ENCODE results near the gene SSH2.
"Not testable (repeated sequence)": the region's sequence is repeated elsewhere in the genome, so short reads cannot be mapped to it uniquely, and the experiment has no call there.

SSH2 gene, protein sequence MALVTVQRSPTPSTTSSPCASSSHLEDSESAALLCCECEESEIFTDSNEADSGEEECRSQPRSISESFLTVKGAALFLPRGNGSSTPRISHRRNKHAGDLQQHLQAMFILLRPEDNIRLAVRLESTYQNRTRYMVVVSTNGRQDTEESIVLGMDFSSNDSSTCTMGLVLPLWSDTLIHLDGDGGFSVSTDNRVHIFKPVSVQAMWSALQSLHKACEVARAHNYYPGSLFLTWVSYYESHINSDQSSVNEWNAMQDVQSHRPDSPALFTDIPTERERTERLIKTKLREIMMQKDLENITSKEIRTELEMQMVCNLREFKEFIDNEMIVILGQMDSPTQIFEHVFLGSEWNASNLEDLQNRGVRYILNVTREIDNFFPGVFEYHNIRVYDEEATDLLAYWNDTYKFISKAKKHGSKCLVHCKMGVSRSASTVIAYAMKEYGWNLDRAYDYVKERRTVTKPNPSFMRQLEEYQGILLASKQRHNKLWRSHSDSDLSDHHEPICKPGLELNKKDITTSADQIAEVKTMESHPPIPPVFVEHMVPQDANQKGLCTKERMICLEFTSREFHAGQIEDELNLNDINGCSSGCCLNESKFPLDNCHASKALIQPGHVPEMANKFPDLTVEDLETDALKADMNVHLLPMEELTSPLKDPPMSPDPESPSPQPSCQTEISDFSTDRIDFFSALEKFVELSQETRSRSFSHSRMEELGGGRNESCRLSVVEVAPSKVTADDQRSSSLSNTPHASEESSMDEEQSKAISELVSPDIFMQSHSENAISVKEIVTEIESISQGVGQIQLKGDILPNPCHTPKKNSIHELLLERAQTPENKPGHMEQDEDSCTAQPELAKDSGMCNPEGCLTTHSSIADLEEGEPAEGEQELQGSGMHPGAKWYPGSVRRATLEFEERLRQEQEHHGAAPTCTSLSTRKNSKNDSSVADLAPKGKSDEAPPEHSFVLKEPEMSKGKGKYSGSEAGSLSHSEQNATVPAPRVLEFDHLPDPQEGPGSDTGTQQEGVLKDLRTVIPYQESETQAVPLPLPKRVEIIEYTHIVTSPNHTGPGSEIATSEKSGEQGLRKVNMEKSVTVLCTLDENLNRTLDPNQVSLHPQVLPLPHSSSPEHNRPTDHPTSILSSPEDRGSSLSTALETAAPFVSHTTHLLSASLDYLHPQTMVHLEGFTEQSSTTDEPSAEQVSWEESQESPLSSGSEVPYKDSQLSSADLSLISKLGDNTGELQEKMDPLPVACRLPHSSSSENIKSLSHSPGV (N-terminal part only)

DNA sequence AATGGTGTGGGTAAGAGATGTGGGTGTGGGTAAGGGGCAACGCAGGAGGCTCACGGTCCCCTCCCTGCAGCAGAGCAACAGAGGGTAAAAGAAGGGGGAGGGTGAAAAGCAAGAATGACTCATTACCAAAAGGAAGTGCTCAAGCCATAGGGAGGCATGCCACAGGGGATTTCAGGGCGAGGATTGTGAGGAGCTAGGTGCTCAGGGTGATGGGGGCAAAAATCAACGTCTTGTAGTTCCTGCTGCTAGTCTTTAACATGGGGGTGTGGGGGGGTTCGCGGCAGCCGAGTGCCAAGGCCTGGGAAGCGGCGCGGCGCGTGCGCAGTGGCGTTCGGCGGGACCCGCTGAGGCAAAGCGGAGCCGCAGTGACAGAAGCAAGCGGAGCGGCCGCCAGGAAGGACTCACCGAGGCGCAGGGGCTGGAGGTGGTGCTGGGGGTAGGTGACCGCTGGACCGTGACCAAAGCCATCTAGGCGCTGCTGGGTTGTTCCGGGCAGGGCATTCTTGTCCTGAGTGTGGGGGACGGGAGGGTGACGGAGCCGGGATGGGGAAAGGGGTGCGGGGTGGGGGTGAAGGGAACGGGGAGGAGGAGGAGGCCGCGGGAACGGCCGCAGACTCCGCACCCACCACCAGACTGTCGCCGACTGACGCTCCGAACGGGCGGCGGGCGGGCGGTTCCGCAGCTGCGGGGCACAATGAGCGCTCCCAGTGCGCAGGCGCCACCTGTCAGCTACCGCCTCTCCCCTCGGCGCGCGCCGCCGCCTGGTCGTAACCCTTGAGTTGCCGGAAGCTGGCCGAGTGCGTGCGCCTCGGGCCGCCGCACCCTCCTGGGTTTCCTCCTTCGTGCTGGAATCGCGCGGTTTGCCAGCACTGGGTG lies at the start of gene SSH2:
Gene SSH2, minus strand, starts transcription at position 696 of the 876 bp plus-strand sequence. Its CDS starts 228 bp downstream, at position 468.
- no peak for DNase-seq (ENCODE audit: low read depth)

DNA sequence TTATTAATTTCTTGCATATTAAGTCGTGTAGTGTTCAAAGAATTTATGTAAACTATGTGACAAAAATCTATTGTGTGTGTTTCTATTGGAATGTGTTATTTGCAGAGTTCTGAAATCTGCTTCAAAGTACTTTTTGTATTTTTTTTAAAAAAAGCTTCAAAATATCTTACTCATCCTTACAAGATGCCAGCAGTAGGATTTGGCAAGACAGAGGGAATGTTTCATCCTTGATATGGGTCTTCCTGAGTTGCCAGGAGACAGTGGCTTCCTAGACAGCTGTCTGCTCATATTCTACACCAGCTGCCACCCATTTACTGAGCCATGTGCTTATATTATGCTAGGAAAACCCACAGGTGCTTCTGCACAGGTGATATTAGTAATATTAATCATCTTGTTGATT lies 47.8 kb upstream of the SSH2 start:
- DNase-seq (ENCODE audit: low read depth), result peak; percentile 34

DNA sequence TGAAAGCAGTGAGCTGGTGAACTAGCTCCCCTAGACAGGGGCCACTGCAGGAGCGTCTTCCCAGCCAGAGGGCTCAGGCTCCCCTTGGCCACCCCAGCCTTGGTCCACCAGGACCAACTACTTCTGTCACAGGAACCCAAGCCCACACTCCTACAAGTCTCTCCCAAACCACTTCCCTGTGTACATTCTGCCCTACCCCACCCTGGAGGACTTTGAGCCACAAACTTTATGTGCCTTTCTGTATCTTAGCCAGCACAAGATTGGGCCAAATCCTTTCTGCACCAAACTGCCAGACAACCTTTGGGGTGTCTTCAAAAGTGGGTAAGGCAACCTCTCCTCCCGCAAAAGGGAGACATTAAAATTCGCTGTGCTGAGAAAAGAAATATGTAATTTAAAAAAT lies 43.0 kb upstream of the SSH2 start:
- DNase-seq (ENCODE audit: low read depth), result no peak

GRCh38 chr17:29972277-29972676 lies 42.2 kb upstream of the SSH2 start:
- DNase-seq (ENCODE audit: low read depth), result no peak

DNA sequence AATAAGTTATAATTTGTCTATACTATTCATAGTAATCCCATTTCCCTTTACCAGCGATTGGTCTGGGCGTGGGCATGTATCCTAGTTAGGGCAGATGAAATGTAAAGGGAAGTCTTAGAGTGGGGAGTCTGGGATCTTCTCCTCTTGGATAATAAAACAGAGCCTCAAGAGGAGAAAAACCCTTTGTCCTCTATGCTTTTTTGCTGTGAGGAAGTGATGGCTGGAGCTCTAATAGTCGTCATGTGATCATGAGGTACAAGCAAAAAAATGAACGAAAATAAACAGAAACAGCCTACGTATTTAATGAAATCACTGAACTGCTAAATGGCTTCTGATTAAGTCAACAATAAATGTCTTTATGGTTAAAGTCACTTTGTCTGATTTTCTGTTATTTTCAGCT lies 38.2 kb upstream of the SSH2 start:
- DNase-seq (ENCODE audit: low read depth), result no peak

GRCh38 chr17:29962656-29963055 lies 32.6 kb upstream of the SSH2 start:
- DNase-seq (ENCODE audit: low read depth), result no peak

DNA sequence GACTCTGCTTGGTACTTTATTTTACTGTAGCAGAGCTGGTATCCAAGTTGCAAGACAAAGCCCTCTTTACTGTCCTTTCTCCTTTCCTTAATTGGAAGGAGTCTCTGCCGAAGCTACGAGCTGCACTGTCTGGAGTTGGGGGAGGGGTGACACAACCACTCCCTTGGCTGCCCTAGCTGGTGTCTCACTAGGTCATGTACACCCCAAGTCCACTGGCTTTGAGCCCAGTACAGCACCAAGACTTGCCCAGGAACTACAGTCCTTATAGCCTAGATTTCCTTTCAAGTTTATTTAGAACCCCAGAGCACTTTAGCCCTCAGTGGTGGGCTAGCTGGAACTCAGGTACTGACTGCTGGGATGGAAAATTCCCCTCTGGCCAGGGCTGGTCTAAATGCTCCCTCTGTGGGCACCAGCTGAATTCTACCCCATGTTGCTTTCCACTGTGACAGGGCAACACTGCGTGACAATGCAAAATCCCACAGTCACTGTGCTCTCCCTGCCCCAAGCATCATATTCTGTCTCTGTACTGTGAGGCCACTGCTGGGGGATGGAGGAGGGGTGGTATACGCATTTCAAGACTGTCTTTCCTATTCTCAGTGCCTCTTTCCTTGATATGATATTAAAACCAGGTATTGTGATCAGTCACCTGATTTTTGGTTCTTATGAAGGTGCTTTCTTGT lies 29.8 kb upstream of the SSH2 start:
- DNase-seq (ENCODE audit: low read depth), result no peak

- DNase-seq (ENCODE audit: low read depth), result no peak
Measured at GRCh38 chr17:29958947-29959657, 29.1 kb upstream of the SSH2 start.

- DNase-seq (ENCODE audit: low read depth), result not testable (repeated sequence)
Measured at GRCh38 chr17:29957488-29957887, 27.5 kb upstream of the SSH2 start.

- DNase-seq (ENCODE audit: low read depth), result no peak
Measured at GRCh38 chr17:29956225-29956624, 26.2 kb upstream of the SSH2 start.

DNA sequence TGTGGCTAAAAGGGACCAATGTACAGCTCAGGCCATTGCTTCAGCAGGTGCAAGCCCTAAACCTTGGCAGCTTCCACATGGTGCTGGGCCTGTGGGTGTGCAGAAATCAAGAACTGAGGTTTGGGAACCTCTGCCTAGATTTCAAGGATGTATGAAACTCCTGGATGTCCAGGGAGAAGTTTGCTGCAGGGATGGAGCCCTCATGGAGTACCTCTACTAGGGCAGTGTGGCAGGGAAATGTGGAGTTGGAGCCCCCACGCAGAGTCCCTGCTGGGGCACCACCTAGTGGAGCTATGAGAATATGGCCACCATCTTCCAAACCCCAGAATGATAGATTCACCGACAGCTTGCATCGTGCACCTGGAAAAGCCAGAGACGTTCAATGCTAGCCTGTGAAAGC lies 24.4 kb upstream of the SSH2 start:
- no peak for DNase-seq (ENCODE audit: low read depth)

DNA sequence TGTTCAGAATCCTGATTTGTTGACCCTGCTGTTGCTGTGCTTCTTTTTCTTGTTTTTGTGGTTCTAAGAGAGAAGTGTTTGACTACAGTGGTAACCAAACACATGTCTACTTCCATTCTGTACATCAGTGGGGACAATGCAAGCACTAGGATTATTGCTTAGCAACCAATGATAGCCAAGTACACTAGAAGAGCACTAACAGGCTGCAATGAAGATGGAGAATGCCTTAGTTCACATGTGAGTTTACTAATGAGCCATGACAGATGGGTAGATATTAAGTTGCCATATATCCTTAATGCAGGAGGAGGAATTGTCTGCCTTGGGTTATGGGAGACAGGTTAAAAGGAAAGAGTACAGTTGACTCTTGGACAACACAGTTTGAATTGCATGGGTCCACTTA lies 19.7 kb upstream of the SSH2 start:
- DNase-seq (ENCODE audit: low read depth), result no peak

- no peak for DNase-seq (ENCODE audit: low read depth)
Measured at GRCh38 chr17:29948448-29949215, 18.6 kb upstream of the SSH2 start.

GRCh38 chr17:29945281-29945680 lies 15.3 kb upstream of the SSH2 start:
- no peak for DNase-seq (ENCODE audit: low read depth)

DNA sequence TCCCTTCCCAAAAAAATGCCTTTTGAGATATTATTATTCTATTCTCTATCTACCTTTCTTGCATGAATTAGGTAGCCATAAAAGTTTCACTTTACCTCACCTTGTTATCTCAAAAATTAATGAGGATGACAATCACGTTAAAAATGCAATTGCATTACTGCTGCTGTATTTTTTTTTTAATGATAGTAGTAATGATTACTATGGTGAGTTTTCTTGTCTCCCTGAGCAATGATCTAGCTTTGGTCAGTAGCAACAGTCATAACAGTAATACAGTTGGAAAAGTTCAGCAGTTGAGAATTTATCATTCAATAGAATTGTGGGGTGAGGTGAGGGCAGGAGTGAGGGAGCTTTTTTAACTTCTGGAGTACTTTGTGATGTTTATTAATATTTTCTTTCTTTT lies 11.3 kb upstream of the SSH2 start, which contains the start of gene EFCAB5:
Gene EFCAB5, plus strand, starts transcription at position 301 of the 400 bp plus-strand sequence. CDS start 163 bp downstream, outside the sequence.
- DNase-seq (ENCODE audit: low read depth), result no peak

DNA sequence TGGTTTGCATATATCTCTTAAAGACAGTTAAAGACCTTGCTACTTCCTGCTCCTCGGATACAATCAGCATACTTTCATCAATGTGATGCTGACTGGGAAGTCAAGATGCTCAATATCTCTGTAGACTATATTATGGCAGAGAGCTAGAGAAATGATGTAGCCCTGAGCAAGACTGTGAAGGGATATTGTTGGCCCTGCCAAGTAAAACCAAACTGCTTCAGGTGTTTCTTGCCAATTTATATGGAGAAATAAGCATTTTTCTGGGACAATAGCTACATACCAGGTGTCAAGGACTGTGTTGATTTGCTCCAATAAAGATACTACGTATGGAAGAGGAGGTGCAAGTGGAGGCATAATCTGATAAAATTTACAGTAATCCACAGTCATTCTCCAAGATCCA lies 6.7 kb upstream of the SSH2 start:
- DNase-seq (ENCODE audit: low read depth), result no peak

GRCh38 chr17:29935909-29936308 lies 5.9 kb upstream of the SSH2 start:
- not testable (repeated sequence) for DNase-seq (ENCODE audit: low read depth)

DNA sequence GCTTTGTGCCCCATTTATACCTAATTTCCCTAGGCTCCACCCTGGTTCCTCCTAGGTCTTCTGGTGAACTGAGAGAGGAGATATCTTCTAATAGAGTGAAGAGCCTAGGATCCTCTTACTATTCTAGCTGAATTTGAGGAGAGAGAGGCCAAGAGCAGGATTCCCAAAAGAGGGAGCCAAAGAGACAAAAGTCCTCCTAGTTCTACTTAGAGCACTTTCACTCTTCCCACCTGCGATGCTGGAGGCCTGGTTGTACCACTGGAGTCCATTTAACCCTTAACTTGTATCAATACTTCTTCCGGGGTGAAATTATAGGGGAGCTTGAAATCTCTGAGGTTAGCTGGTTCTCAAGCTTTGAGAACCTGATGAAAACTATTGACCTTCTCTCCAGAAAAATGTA lies 3.4 kb upstream of the SSH2 start:
- no peak for DNase-seq (ENCODE audit: low read depth)

Measured in GM04503 (cell line).